NCI-H1417 treated with DMSO at 0.1 percent for 48 hours (cell line): ENCODE results near the gene DUSP22.

Experiments used
- DNase-seq: peaks from one replicate; lab custom pipeline; 2025; lab: John Stamatoyannopoulos, UW

The DUSP22 gene

GRCh38 chr6:395432-396125 is 103.3 kb downstream of the DUSP22 start:
- DNase-seq, result no peak

GRCh38 chr6:396126-396520 is 103.8 kb downstream of the DUSP22 start:
- DNase-seq, result no peak

GRCh38 chr6:397056-397455 is 104.8 kb downstream of the DUSP22 start:
- DNase-seq, result no peak

- DNase-seq, result no peak
These were observed 105.3 kb downstream of the DUSP22 start for GRCh38 chr6:397604-398003.

GRCh38 chr6:398065-398464 is 105.8 kb downstream of the DUSP22 start:
- DNase-seq, result no peak

- no peak for DNase-seq
These were observed 106.3 kb downstream of the DUSP22 start for GRCh38 chr6:398558-399078.

- DNase-seq, result no peak
These were observed 107.7 kb downstream of the DUSP22 start for GRCh38 chr6:399785-400534.

- DNase-seq, result no peak
These were observed 108.5 kb downstream of the DUSP22 start for GRCh38 chr6:400815-401214.
